Progenitor cell of endocrine pancreas (in vitro differentiated cells): ENCODE results near the gene SLC34A3. TPM values are rescaled to one million over a fixed set of nuclear protein-coding genes. Genes with fewer than 3 reads are reported as not detected.

ENCODE experiments used
- DNase-seq: peaks from one replicate; pipeline ENCODE4 v3.0.0; 2021; ENCODE audit warnings: low spot score; ENCODE audit not compliant: unreplicated experiment
- H3K27ac Mint-ChIP-seq: 2 replicates; pipeline ENCODE4 v1.8.0; 2021; ENCODE audit warnings: mild to moderate bottlenecking, moderate library complexity, mixed read lengths
- H3K27me3 Mint-ChIP-seq: 2 replicates; pipeline ENCODE4 v1.8.0; 2021; ENCODE audit warnings: mixed read lengths
- H3K36me3 Mint-ChIP-seq: 2 replicates; pipeline ENCODE4 v1.8.0; 2022; ENCODE audit warnings: mixed read lengths; ENCODE audit not compliant: insufficient read depth
- H3K4me1 Mint-ChIP-seq: 2 replicates; pipeline ENCODE4 v1.8.0; 2021; ENCODE audit warnings: low read depth, mixed read lengths
- H3K4me3 Mint-ChIP-seq: 2 replicates; pipeline ENCODE4 v1.8.0; 2021; ENCODE audit warnings: low read depth, mild to moderate bottlenecking, moderate library complexity, mixed read lengths
- H3K9me3 Mint-ChIP-seq: 2 replicates; pipeline ENCODE4 v1.8.0; 2021; ENCODE audit warnings: low read depth, mixed read lengths
- total RNA-seq: library from RNA; stranded (reverse); gene quantifications from 2 replicates; pipeline ENCODE4 v1.2.1, GENCODE V29; 2021
- TF ChIP-seq, protein P1 (sequence below): fragments of 200-600 bp; sonication (generic); IDR thresholded peaks from one replicate; pipeline ENCODE4 v1.5.0; 2021; ENCODE audit warnings: antibody characterized with exemption, mild to moderate bottlenecking; ENCODE audit not compliant: unreplicated experiment

Gene SLC34A3
- total RNA-seq, 1 donor from 2014 or later, result 0.26 TPM

DNA sequence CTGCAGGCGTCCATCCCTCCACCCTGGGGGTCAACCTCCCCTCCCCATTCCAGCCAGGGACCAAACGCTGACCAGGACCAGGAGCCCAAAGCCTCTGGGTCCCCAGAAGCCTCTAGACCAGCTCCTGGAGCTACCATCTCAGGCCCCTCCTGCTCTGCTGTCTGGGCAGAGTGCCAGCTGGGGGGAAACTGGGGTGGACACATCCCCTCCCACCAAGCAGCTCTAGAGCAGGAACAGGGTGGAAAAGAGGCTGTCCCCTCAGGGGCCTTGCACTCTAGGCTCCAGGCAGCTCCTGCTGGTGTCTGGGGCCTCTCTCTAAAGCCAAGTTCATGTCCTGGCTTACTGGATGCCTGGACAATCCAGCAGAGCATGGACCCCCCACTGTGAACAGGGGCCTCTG is 37.8 kb upstream of the SLC34A3 start:
- no peak overlapping the region for H3K4me3 Mint-ChIP-seq
- no peak for DNase-seq
- TF ChIP-seq, protein P1, sequence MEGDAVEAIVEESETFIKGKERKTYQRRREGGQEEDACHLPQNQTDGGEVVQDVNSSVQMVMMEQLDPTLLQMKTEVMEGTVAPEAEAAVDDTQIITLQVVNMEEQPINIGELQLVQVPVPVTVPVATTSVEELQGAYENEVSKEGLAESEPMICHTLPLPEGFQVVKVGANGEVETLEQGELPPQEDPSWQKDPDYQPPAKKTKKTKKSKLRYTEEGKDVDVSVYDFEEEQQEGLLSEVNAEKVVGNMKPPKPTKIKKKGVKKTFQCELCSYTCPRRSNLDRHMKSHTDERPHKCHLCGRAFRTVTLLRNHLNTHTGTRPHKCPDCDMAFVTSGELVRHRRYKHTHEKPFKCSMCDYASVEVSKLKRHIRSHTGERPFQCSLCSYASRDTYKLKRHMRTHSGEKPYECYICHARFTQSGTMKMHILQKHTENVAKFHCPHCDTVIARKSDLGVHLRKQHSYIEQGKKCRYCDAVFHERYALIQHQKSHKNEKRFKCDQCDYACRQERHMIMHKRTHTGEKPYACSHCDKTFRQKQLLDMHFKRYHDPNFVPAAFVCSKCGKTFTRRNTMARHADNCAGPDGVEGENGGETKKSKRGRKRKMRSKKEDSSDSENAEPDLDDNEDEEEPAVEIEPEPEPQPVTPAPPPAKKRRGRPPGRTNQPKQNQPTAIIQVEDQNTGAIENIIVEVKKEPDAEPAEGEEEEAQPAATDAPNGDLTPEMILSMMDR, result no peak
- peaks cover 11% of the 10 kb centered on the region for H3K4me1 Mint-ChIP-seq
- no peaks in the 10 kb centered on the region for H3K36me3 Mint-ChIP-seq
- no peaks in the 10 kb centered on the region for H3K9me3 Mint-ChIP-seq
- H3K27me3 Mint-ChIP-seq, result no peaks in the 10 kb centered on the region
- H3K27ac Mint-ChIP-seq, result no peak overlapping the region

DNA sequence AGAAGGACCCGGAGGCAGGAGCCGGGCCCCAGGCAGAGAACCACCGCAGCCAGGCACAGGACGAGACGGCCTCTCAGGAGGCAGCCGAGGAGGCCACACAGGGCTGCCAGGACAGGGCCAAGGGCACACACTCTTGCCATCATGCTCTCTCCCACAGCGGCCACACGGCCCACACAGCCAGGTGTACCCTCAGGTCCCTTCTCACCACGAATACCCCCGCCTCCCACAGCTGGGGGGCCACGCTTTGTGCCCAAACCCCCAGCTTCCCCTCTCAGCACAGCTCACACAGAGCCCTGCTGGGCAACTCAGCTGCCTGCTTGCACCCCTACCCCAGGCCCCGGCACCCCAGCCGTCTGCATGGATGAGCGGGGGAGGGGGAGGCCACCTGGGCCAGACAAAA is 36.9 kb upstream of the SLC34A3 start:
- no peak for DNase-seq
- H3K27me3 Mint-ChIP-seq, result no peaks in the 10 kb centered on the region
- peaks cover 15% of the 10 kb centered on the region for H3K4me1 Mint-ChIP-seq
- no peaks in the 10 kb centered on the region for H3K36me3 Mint-ChIP-seq
- TF ChIP-seq, protein P1, result no peak
- no peak overlapping the region for H3K4me3 Mint-ChIP-seq
- H3K27ac Mint-ChIP-seq, result no peak overlapping the region
- no peaks in the 10 kb centered on the region for H3K9me3 Mint-ChIP-seq

DNA sequence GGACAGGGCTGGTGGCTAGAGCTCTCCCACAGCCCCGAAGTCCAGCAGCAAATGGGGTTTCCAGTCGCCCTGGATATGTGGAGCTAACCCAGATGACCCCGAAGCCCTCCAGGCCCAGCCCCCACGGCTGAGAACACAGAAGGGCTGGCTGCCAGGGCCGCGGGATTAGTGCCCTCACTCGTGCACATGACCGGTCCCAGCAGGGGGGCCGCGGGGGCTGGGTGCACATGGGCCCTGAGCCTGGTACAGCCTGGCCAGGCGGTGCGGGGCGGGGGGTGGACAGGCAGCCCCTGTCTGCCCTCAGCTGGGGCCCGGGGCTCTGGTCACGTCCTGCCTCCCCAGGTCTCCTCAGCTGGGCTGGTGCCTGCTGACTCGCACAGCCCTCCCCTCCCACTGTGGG is 36.3 kb upstream of the SLC34A3 start:
- no peak for DNase-seq
- H3K27me3 Mint-ChIP-seq, result no peaks in the 10 kb centered on the region
- no peaks in the 10 kb centered on the region for H3K36me3 Mint-ChIP-seq
- no peaks in the 10 kb centered on the region for H3K9me3 Mint-ChIP-seq
- H3K27ac Mint-ChIP-seq, result no peak overlapping the region
- TF ChIP-seq, protein P1, result no peak
- no peak overlapping the region for H3K4me3 Mint-ChIP-seq
- peaks cover 12% of the 10 kb centered on the region for H3K4me1 Mint-ChIP-seq

DNA sequence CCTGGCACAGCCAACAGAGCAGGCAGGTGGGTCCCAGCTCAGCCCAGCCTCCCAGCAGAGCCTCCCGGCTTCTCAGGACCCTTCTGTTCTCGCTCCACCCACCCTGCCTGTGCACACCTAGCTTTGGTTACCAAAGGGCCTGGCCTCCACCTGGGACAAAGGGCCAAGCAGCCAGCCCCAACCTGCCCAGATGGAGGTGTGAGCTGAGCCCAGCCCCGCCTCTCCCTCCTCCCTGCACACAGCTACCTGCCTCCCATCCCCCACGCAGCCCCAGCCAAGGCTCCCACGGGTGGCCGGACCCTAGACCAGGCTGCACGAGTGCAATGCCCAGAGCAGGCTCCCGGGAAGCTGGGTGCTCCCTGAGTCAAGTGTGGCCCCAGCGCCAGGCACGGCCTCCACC is 35.8 kb upstream of the SLC34A3 start:
- Mint-ChIP-seq H3K27me3 (no peaks in the 10 kb centered on the region), H3K4me3 (no peak overlapping the region), H3K4me1 (peaks cover 12% of the 10 kb centered on the region), H3K27ac (peak overlapping the region; percentile 93), H3K9me3 (no peaks in the 10 kb centered on the region), H3K36me3 (no peaks in the 10 kb centered on the region)
- TF ChIP-seq, protein P1, result no peak
- DNase-seq, result no peak

DNA sequence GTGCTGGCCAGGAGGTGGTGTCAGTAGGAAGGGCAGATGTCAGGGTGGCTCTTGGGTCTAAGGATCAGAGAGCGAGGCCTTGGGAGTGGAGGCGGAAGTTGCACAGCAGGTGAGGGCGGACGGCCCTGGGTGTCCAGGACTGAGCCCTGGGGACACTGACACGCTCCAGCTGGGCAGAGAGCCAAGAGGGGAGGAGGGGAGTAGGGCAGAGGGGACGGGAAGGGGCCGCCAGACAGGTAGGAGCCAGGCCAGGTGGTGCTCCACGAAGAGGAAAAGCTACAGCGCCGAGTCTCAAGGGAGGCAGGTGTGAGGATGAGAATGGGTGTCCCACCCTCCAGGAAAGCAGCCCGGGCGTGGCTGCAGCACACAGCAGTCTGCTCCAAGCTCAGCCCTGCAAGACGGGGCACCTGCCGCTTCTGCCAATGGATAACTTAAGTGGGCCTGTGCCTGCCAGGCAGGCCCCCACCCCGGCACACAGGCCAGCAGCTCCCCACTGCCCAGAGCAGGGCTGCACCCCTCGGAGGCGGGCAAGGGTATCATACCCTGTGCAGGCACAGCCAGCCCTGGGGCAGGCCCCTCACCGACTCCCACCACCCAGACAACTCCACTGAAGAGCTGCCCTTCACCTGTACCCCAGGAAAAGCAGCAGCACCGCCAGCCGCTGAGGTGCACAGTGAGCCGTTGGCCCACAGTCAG is 35.0 kb upstream of the SLC34A3 start:
- Mint-ChIP-seq H3K27me3 (no peaks in the 10 kb centered on the region), H3K4me3 (no peak overlapping the region), H3K27ac (peak overlapping the region; percentile 93), H3K36me3 (no peaks in the 10 kb centered on the region), H3K9me3 (no peaks in the 10 kb centered on the region), H3K4me1 (peaks cover 12% of the 10 kb centered on the region)
- no peak for DNase-seq
- TF ChIP-seq, protein P1, result no peak
